Left renal pelvis (tissue), 4 donors: ENCODE measurements around the gene C1GALT1C1L. TPM values are rescaled to one million over a fixed set of nuclear protein-coding genes. Genes with fewer than 3 reads are reported as not detected.
A peak's percentile ranks its signal among the peaks of the same experiment; 100 is the strongest.
"Not testable (repeated sequence)": the region's sequence is repeated elsewhere in the genome, so short reads cannot be mapped to it uniquely, and the experiment has no call there.

ENCODE experiments used
- DNase-seq, 4 donors: peaks; one replicate each; pipeline ENCODE4 v3.0.0-alpha.2; 2013; ENCODE audit warnings: low read depth in 4 of 4, low spot score in 3 of 4
- polyA plus RNA-seq, 4 donors: library from polyadenylated mRNA; unstranded; fragments of 120-200 nt; gene quantifications; one replicate each; pipeline ENCODE4 v1.2.1, GENCODE V29; 2013; ENCODE audit not compliant: insufficient read length in 4 of 4

C1GALT1C1L gene
- 1 to 10 TPM; 2.0 to 4.9 (median 3.4) TPM for polyA plus RNA-seq

DNA sequence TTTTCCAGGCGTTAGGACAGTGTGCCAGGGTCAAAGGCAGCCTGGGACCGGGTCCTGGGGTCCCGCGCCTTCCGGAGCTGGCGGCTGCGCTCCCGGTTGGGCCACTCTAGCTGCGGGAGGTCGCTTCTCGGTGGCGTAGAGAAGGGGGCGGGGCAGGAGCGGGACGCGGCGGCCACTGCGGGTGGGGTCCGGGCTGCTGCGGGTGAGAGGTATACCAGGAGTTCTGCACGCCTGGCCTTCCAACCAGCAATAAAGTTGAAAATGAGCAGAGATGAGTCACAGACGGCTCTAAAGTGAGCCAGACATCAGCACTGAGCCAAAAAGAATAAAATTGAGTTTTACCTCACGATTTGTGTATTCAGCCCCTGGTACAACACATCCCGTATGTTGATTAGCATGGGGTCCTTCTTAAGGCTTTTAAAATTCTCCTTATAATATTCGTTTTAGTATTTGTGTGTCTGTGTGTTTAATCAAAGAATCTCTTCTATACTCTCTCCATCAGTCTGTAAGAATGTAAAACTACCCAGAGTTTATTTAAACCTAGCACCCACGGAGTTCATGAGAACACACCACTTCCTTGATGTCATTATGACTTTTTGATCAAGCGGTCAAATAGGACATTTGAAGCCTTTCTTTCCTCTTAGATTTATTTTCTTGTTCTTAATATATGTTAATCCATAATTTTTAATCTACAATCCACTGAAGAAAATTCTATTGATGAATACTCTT is at the start of gene C1GALT1C1L:
C1GALT1C1L (minus strand) TSS at position 108 of the 729 bp plus-strand sequence; CDS start at position 1, 107 bp downstream.
- peak; percentile 25 to 36 (median 26) for DNase-seq

DNA sequence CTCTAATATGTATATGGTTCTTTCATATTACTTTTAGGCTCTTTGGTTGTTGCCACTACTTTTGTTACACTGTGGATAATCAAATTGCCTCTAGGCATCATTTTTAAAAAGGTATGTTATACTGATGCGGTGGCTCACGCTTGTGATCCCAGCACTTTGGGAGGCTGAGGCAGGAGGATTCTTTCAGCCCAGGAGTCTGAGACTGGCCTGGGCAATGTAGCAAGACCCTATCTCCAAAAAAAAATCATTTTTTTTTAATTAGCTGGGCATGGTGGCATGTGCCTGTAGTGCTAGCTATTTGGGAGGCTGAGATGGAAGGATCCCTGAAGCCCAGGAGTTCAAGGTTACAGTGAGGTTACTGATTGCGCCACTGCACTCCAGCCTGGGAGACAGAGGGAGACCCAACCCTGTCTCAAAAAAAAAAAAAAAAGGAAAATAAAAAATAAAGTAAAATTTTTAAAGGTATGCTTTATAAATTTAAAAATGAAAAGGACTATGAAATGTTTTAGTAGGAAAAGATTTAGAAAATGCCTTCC is 49.5 kb upstream of the C1GALT1C1L start:
- DNase-seq: no peak

GRCh38 chr2:43724728-43725526 is 48.7 kb upstream of the C1GALT1C1L start:
- DNase-seq: no peak

GRCh38 chr2:43718530-43719124 is 42.4 kb upstream of the C1GALT1C1L start:
- DNase-seq: no peak

DNA sequence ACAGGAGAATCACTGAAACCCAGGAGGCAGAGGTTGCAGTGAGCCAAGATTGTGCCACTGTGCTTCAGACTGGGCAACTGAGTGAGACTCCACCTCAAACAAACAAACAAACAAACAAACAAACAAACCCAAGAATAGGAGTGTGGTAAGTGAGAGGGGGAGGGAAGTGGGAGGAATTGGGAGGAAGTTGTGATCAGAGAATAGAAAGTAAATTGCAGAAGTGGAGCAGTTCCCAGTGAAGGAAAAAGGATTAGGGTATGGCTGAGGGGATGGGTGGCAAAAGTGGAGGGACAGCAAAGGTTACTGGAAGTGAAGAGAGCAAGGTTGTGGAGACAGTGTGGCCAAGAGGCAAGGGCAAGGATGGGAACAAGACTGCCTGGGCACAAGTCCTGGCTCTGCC is 41.1 kb upstream of the C1GALT1C1L start:
- DNase-seq: no peak

GRCh38 chr2:43715300-43716098 is 39.3 kb upstream of the C1GALT1C1L start:
- DNase-seq: no peak

- DNase-seq: no peak
Measured at GRCh38 chr2:43714164-43714563, 37.9 kb upstream of the C1GALT1C1L start.

GRCh38 chr2:43710866-43711265 is 34.6 kb upstream of the C1GALT1C1L start:
- no peak for DNase-seq

DNA sequence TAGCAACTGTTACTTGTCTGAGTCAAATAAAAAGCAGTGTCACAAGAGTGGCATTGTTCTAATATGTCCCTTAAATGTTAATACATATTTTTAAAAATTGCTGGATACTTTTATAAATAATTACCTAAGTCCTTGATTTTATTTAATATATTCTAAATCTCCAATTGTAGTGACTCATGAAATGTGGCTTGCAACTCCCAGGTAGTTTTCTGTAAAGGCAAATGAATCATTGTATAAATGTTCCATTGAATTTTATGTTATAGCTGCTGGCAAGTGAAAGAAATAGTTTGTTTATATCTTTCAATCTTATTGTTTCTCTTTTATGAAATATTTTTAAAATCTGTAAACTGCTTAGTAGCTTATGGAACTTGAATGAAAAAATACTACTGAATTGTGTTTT is 32.7 kb upstream of the C1GALT1C1L start:
- DNase-seq: no peak

- DNase-seq: no peak
Measured at GRCh38 chr2:43708178-43708577, 31.9 kb upstream of the C1GALT1C1L start.

DNA sequence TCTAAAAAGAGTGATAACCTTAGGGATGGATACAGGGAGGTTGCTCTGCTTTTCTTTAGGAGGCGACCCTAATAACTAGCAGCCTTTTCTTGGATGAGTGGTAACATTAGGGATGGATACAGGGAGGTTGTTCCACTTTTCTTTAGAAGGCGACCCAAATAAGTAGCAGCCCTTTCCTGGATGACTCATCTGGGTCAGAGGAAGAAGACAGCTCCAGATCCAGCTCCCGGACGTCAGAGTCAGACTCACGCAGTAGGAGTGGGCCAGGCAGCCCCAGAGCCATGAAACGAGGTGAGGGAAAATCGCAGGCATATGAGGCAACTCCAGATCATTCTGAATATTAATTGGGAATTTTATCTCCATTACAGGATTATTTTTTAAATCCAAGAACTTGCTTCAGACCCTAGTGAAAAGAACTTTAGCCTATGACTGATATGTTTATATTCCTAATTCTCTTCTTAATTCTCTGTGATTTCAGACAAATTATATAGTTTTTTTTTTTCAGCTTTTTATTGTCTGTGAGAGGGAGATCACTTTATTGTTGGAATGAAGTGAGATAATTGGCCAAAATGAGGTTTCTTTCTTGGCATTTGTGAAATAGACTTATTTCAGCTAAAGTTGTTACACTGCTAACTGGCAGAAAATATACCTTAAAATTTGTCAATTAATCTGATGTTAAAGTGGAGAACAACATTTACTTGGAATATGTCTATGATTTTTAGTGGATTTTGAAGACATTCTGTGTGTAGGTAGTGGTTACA is 31.2 kb upstream of the C1GALT1C1L start:
- no peak for DNase-seq

- DNase-seq: no peak
Measured at GRCh38 chr2:43701111-43701510, 24.9 kb upstream of the C1GALT1C1L start.

DNA sequence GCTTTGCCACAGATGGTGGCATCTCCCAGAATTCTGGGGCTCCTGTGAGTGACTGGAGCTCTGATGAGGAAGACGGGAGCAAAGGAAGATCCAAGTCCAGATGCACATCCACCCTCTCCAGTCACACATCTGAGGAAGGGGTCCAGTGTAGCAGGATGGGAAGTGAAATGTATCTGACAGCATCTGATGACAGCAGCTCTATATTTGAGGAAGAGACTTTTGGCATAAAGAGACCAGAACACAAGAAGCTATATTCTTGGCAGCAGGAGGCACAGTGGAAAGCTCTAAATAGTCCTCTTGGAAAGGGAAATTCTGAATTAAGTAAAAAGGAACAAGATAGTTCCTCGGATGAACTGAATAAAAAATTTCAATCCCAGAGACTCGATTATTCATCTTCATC is 23.5 kb upstream of the C1GALT1C1L start:
- DNase-seq: no peak

- not testable (repeated sequence) for DNase-seq
Measured at GRCh38 chr2:43698140-43698539, 21.9 kb upstream of the C1GALT1C1L start.

DNA sequence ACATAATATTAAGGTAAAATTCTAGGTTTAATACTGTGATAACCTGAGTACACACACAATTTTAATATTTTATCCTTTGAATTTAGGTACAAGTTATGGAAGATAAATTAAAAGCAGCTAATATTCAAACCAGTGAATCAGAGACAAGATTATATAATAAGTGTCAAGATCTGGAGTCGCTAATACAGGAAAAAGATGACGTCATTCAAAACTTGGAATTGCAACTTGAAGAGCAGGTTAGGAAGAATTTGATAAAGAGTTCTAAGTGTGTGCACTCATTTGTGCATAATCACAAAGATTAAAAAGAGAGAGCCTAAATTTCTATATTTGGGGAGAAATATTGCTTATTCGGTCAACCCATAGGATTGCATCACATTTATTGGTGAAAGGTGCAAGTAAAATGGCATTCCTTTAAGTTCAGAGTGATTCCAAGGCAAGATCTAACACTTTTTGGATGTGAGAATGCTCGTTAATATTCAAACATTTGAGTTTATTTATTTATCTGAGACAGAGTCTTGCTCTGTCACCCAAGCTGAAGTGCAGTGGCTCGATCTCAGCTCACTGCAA is 16.3 kb upstream of the C1GALT1C1L start:
- DNase-seq: no peak

GRCh38 chr2:43689999-43690398 is 13.8 kb upstream of the C1GALT1C1L start:
- no peak for DNase-seq

DNA sequence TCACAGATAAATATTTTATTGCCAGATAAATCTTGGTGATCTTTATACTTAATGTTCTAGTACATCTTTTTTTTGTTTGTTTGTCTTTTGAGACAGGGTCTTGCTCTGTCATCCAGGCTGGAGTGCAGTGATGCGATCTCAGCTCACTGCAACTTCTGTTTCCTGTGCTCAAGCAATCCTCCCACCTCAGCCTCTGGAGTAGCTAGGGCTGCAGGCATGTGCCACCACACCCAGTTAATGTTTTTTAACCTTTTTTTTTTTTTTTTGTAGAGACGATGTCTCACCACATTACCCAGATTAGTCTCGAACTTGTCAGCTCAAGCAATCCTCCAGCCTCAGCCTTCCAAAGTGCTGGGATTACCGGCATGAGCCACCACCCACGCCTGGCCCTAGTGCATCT is 9.1 kb upstream of the C1GALT1C1L start:
- no peak for DNase-seq

GRCh38 chr2:43677783-43678182 is 1.6 kb upstream of the C1GALT1C1L start:
- DNase-seq: not testable (repeated sequence)

- no peak for DNase-seq
Measured at GRCh38 chr2:43675646-43676321, 445 bp downstream of the C1GALT1C1L start.
